Hematopoietic multipotent progenitor cell treated with erythropoietin and hydrocortisone succinate and interleukin-3 and kit ligand, for 4 days (in vitro differentiated cells): ENCODE results near the gene HOMER2.
"Not testable (repeated sequence)": the region's sequence is repeated elsewhere in the genome, so short reads cannot be mapped to it uniquely, and the experiment has no call there.

Source experiments
- DNase-seq: peaks from one replicate; pipeline ENCODE4 v3.0.0-alpha.2; 2015

HOMER2 gene

DNA sequence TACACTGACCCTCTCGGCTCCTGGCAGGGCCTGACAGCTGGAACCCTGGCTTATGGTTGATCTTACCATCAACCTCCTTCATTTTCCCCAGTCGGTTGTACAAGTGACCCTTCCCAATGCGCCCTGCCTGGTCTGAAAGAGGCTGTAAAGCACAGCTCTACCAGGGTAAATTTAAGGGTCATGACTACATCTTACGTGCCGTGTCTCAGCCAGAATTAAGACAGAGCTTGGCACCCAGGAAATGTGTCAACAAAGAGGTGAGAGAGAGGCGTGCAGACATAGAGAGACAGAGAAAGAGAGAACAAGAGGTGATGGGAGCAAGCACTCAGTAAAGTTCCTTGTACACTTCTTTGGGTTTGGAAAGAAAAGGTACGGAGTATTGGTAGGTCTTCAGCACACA lies 28.8 kb downstream of the HOMER2 start:
- DNase-seq = no peak

DNA sequence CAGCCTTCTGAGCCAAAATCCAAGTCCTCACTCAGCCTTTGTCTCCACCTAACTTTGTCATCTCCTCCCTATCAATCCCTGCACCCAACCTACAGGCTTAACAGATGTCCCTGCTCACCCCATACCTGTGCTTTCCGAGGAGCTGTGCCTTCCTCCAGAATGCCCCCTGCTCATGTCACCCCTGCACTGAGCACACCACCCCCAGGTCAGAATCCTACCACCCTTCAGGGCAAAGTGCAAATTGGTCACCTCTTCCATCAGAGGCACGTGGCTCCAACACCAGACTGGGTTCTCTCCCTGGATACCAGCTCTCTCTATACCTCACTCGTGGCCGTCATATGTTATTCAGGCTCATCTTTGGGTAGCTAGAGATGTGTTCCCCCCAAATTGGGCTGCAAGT lies 29.8 kb downstream of the HOMER2 start:
- DNase-seq = no peak

DNA sequence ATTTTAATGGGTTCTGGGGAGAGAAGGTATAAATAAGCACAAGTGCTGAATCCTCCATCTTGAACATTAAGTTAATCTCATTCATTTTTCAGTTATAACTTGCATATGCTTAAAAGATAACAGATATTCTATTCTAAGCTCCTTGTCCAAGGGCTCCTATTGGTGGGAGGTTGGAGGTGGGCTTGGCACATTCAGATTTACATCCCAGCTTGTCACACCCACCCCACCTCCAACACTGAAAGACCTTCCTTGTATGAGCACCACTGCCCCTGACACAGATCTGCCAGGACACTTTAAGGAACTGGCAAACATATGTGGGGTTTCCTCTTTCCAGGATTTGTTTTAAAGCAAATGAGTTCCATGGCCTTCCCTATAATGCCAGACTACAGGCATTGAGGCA lies 30.6 kb downstream of the HOMER2 start:
- no peak for DNase-seq

DNA sequence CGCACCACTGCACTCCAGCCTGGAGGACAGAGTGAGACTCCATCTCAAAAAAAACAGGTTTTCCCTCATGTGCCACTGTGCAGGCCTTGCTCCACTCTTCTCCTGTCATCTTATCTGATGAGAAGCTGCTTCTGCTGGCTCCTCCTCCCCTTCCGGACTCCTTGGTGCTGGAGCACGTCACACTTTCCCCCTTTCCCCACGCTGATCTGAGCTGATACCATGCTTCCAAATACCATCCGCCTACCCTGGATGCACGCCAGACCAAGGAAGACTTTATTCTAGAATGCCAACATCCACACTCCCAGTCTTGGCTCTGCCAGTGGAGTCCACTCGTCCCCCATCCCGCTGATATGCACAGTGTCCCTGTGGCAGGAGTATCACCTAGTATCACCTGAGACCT lies 31.3 kb downstream of the HOMER2 start:
- DNase-seq = no peak

DNA sequence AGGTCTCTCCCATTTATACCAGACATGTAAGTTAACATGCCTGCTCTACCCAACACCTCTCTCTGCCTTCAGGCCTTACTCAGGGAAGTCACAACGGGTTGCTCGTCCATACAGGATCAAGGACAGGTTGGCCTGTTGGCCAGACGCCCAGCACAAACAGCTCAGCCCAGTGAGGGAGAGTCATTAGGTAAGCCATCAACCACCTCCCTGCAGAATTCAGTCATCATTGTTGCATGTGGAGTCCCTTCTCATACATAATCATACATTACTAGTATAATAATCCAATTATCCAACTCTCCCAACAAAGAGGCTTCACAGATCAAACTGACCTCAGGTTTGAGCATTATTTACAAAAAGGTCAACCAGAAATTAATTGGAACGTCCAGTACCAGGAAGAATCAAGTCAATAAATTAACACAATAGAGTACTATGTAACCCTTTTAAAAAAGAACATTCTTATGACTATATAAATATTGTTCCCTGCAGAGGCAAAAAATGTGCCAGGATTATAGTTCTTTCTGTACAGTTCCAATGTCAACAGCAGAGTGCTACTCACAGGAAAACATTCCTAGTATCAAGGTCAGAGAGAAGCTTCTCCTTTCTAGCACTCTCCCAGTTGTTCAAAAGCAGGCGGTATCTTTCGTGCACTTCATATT lies 33.2 kb downstream of the HOMER2 start:
- DNase-seq = no peak

DNA sequence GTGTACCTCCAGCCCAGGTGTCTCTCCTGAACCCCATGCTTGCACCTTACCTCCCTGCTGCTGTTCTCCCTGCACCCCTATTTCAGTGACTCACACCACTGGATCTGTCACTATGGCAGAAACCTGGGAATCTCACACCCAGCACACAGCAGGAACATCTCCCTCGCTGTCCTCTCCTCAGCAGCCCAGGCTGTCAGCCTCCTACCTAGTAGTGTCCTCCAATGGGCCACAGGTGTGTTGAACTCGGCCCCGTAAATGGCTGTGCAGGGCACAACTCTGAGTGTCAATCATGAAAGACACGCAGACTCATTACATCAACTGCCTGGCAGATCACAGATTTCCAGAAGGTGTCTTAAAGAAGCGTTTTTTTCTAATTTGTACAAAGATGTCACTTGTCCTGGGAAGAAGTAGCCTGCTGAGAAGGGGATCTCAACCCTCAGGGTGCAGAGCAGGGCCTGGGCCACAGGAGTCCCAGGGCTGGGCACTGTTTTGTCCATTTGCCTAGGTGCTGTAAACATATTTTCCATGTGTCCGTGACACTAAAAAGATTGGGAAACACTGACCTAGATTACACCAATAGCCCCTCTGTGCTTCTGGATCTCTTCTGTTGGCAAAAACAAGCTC lies 33.8 kb downstream of the HOMER2 start:
- no peak for DNase-seq

DNA sequence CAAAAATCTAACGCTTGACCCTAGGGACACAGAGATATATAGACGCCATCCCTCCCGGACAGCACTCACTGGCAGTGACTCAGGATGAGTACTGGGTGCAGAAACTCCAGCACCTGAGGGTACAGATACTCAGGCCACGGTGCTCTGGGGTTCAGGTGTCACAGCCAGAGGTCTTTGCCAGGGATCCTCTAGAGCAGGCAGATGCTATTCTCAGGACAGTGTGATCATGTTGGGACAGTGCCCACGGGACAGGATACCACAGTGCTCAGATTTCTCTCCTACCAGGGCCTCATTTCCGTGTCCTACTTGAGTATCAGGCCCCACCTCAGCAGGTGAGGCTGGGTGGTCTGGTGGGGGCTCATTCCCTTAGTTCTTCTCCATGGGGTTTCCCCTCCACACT lies 34.4 kb downstream of the HOMER2 start:
- DNase-seq = no peak

DNA sequence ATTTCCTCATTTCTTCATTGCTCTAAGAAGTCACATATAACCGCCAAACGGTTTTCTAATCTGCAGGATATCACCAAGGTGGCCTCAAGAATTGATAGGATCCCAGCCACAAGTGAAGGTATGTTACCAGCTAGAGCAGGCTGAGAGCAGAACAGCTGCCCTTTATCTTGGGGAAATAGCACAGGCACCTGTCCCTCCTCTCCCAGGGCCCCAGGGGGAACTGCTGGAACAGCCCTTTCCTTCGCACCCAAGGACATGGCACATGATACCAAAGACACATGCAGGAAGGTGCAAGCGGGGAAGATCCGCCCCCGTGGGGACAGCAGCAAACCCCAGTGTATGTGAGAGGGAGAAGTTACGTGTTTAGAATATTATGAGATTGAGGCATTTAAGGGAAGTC lies 35.3 kb downstream of the HOMER2 start:
- DNase-seq = peak; percentile 57

DNA sequence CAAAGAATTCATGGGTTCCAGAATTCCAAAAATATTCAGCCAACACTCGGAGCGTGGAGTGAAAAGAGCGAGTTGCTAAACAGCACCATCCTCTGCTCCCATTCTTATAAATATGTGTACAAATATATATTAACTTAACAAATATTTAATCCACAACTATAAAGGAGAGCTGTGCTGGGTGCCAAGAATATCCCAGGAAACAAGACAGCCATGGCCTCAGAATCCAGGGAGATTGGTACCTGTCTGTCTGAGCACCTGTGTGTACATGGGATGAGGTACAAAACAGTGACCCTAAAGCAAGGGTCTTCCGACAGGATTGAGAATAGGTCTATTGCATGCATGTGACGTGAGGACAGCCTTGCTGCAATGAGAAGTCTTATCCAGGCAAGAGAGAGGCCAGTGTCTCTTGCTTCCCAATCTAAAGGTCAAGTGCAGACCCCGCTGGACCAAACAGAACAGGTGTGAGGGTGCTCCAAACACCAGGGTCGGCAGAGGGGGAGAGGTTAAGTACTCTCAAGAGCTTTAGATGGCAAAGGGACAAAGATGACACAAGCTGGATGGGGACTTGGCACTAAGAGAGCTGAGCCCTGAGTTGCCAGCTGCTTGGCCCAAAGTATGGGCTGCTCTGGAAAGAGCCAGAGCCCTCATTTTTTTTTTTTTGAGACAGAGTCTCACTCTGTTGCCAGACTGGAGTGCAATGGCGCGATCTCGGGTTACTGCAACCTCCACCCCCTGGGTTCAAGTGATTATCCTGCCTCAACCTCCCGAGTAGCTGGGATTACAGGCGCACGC lies 36.2 kb downstream of the HOMER2 start:
- DNase-seq = no peak

DNA sequence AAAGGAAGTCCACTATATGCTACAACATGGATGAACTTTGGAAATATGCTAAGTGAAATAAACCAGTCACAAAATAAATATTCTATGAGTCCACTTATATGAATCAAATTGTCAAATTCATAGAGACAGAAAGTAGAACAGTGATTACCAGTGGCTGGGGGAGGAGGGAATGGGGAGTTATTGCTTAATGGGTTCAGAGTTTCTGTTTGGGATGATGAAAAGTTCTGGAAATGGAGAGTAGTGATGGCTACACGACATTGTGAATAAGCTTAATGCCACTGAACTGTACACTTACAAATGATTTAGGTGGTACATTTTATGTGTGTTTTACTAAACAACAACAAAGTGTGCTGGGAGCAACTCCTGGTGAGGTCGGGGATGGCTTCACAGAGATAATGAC lies 38.1 kb downstream of the HOMER2 start:
- no peak for DNase-seq

DNA sequence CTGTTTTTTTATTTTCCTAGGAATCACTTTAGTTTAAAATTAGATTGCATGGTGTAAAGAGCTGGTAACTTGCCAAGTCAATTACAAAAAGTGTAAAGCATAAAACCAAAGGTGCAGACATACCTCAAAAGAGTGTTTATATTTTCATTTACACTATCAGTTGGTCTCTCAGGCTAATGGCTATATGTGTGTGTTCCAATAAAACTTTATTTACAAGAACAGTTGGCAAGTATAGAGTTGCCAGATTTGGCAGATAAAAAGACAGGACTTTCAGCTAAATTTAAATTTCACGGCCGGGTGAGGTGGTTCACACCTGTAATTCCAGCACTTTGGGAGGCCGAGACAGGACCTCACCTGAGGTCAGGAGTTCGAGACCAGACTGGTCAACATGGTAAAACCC lies 41.1 kb downstream of the HOMER2 start:
- no peak for DNase-seq

DNA sequence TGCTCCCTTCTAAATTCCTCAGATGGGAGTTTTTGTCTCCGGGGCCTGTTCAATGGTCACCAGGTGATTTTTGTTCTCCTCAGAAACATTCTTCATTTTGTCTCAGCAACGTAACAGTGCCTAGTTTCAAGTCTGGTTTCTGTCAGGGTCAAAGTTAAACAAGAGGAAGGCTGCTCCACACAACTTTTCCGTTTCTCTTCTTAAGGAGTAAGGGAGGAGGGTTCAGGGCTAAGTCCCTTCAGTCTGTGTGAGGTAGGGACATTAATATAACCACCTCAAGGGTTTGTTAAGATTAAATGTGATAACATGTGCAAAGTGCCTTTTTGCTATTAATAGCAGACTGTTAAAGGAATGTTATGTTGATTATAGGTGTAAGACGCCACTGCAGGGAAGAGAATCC lies 41.8 kb downstream of the HOMER2 start:
- DNase-seq = no peak

DNA sequence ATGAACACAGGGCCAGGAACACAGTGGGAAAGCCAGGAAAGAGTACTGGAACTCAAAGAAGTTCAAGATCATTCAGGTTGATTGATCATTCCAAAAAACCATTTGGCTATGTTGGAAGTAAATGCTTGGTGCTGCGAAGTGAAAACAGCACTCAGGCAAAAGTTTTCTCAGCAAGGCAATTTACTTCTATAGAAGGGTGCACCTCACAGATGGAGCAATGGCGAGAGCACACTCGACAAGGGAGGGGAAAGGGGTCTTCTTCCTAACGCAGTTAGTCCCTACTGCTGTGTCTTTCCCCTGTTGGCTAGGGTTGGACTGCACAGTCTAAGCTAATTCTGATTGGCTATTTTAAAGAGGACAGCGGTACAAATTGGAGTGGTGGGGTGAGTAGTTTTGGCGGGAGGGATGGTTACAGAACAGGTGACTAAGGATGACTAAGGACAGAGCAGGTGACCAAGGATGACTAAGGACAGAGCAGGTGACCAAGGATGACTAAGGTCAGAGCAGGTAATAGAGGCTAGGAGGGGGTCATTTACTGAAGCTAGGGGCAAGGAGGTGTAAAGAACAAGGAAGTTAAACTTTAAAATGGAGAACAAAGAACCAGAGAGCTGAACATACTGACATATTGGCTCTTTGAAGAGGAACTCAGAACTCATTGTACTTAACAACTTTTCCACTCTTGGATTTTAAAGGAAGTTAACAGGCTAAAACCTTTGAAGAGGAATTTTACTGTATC lies 43.3 kb downstream of the HOMER2 start:
- DNase-seq = no peak

DNA sequence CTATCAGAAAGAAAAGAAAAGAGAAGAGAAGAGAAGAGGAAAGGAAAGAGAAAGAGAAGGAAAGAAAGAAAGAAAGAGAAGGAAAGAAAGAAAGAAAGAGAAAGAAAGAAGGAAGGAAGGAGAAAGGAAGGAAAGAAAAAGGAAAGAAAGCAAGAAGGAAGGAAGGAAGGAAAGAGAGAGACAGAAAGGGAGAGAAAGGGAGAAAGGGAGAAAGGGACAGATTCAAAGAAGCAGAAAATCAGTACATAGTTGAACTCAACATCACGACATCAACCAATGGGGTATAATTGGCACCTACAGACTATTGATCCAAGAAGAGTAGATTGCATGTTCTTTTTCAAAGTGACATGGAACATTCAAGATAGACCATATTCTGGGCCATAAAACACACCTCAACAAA lies 45.2 kb downstream of the HOMER2 start:
- no peak for DNase-seq

DNA sequence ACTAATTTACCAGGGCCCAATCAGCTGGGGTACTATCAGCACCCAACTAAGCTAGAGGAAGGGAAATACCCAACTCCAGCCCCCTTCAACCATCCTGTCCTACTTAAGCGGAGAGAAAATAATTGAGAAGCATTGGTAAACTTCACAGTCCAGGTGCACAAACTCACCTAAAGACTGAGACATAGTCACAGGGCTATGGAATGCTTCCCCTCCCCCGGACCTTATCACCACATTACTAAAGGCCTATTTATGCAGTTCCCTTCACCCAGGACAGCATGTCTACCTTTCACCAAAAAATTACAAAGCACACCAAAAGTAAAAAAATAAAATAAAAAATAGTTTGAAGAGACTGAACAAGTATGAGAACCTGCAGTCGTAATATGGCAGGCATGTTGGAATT lies 47.9 kb downstream of the HOMER2 start:
- DNase-seq = no peak

DNA sequence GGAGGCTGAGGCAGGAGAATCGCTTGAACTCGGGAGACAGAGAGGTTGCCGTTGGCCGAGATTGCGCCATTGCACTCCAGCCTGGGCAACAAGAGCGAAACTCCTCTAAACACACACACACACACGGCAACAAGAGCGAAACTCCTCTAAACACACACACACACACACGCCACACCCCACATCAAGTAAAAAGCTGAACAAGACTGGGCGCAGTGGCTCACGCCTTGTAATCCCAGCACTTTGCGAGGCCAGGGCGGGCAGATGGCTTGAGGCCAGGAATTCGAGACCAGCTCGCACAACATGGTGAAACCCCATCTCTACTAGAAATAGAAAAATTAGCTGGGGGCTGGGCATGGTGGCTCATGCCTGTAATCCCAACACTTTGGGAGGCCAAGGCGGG lies 49.0 kb downstream of the HOMER2 start:
- no peak for DNase-seq

DNA sequence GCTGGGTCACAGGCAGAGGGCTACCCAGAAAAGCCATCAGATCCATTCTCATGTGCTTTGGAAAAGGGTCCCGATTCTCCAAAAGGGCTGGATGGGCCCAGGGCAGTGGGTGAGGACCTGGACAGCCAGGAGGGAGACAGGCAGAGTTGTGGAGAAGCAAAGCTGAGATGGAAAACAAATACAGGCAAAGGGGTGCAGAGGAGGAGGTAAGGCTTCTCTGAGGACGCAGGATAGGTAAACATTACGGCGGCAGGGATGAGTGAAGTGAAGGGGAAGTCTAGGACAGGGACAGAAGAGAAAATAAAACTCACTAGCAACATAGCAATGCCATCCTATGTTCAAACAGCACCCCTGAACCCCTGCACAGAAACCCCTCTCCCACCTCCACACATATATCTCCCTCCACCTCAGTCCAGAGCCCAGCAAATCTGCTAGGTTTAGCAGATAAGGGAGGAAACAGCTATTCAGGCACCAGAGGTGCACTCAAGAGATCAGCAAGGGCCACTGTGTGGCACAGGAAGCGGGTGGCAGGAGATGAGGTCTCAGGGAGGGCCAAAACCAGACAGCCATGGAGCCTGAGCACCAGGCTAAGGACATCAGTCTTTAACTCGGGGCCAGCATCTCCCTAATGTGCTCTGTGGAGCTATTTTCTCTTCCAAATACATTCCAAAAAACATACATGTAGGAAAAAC lies 51.3 kb downstream of the HOMER2 start:
- peak; percentile 35 for DNase-seq

DNA sequence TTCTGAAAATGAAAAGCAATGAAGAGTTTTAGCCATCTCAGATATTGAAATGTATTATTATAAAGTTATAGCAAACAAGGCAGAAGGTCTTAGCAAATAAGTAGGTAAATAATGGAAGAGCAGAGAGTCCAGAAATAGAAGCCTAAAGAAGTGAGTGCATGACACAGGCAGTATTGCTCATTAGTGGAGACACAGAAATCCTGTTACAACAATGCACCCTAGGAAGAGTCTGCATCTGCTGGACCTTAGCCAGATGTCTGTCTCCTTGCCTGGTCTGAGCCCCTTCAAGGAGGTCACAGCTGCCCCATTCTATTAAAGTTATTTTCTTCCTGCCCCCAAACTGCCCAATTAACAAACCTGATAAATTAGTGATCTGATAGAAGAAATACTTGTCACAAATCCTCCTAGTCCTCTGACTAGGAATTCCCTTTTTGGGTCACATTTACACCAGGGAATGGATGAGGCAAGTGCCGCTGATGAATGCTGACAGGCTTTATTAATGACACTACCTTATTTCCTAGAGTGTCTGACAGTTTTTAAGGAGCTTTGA lies 51.9 kb downstream of the HOMER2 start:
- DNase-seq = no peak

DNA sequence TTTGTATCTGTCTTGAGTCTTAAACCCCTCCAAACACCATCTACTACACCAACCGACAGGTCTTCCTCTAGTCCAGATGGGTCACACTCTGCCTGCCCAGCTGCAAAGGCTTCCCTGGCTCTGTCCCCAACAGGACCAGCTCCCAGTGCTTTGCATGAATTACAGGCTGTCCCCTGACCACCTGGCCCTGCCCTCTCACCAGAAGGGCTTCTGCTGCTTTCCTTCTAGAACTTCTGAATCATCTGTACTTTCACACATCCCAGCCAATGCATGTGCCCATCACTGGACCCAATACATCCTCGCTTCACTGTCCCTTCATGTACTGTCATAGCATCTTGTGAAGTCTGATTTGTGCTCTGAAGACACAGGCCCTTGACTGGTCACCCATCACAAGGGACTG lies 53.6 kb downstream of the HOMER2 start:
- no peak for DNase-seq

DNA sequence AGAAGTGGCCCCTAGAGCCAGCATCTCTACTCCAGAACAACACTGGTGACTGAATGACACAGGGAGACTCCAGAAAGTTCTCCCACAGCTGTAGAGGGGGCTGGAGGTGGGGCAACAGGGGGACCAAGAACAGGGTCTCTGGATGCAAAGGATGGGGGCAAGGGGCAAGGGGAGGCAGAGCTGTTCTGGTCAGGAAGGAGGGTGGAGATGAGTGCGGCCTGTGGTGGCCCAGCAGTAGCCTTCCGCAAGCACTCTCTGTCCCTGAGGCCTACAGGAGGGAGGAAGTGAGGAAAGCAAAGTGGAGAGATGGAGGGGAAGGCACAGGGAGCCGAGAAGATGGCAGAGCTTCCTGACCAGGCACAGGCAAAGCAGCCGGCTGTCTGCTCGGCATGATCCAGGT lies 56.5 kb downstream of the HOMER2 start:
- DNase-seq = no peak

DNA sequence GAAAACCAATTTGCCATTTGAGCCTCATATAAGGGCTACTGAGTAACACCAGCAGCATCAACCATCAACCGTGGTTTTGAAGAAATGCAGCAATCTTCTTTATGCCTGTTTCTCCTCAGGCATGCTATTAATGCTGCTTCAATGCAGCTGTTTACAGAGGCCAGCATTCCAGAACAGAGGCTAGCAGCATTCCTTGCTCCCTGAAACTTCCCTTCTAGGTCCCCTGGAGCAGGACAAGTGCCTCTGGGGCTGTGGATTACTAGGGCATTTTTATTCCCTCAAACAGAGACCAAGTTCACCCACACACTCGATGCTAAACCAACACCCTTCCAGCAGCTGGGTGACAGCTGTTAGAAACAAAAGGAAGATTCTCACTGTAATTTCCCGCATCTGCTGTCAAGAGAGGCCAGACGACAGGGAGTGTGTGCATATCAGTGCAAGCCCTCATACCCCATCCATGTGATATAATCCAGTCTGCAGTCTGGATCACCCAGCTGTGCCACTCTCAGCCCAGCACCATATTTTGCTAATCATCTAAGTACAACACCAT lies 57.5 kb downstream of the HOMER2 start:
- DNase-seq = no peak

DNA sequence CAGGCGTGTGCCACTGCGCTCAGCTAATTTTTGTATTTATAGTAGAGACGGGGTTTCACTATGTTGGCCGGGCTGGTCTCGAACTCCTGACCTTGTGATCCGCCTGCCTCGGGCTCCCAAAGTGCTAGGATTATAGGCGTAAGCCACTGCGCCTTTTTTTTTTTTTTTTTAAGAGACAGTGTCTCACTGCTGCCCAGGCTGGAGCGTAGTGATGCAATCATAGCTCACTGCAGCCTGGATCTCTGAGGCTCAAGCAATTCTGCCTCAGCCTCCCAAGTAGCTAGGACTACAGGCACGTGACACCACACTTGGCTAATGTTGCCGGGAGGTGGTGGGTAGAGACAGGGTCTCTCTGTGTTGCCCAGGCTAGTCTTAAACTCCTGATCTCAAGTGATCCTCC lies 59.0 kb downstream of the HOMER2 start:
- DNase-seq = not testable (repeated sequence)
